HG03095 (cell line): Measurements from ENCODE around the gene CRTC3.

Experiments used
- ATAC-seq: cut with Tn5 transposase; IDR thresholded peaks from one replicate; pipeline ENCODE4 v1.9.1; 2021; ENCODE audit warnings: moderate library complexity; ENCODE audit not compliant: unreplicated experiment

Gene CRTC3

GRCh38 chr15:90591524-90591923 lies 61.8 kb downstream of the CRTC3 start:
- no peak for ATAC-seq

DNA sequence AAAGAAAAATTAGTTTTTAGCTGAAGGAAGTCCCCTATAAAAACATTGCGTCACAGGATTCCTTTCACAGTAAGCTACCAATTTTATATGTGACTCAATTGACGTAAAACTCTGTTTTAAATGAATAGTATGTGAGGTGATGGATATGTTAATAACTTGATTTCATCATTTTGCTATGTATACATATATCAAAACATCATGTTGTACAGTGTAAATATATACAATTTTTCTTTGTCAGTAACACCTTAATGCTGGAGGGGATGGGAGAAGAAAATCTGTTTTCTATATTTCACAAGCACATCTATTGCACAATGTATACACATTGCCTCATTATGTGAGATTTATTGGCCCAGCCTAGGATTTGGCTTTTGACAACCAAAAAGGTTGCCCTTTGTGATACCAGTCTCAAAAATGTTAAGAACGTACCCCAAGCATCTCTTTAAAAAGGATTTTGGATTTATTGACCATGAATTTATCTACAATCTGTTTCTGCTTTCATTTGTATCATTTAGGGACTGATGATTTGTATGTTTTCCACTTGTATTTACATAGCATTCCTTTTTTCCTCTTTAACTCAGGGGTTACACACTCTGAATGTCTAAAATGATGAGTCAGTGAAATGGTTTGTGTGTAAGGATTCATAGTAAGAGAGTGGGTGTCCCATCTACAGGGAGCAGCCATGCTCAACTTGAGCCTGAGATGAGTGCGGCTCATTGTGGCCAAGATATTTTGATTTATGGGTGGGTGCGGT lies 62.6 kb downstream of the CRTC3 start:
- ATAC-seq = no peak

DNA sequence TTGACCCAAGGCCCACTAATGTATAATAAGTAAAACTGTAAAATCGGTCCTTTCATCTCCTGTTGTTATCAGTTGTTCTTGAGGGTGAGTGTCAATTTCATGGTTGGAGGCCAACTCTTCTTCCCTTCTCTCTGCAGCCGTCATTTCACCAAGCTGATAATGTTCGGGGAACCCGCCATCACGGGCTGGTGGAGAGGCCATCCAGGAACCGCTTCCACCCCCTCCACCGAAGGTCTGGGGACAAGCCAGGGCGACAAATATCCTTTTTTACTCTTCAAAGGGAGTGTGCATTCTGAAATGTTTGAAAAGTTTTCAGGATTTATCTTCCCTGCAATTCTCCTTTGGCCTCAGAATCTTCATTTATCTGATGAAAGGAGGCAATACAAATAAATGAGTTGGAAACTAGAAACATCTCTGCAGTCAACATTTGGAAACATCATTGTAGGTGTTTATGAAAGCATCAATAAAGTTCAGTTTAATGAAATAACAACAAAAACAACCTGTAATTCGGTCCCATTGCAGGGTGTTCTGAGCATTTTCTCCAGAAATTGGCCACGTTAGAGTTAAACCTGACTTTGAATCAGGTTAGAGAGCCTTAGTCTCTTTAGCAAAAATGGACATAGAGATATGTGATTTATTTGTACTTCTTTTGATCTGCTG lies 63.9 kb downstream of the CRTC3 start:
- ATAC-seq = no peak

- no peak for ATAC-seq
Observed at GRCh38 chr15:90594301-90594738, 64.6 kb downstream of the CRTC3 start.

- ATAC-seq = no peak
Observed at GRCh38 chr15:90595763-90596155, 66.0 kb downstream of the CRTC3 start.

DNA sequence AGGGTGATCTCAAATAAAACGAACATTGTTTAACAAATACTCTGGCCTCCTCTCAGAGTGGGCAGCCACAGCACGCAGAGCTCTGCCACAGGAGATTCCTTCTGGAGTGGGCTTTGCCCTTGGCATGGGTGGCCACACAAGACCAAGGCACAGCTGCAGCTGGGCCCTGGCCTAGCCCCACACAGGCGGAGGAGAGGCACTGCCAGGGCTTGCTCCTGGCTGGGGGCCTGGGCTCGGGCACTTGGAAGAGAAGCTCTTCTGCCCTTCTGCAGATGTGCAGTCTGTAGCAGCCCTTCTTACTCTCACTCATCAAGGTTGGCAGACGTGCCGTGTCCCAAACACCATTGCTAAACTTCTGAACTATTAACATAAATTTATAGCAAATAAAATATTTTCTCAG lies 67.2 kb downstream of the CRTC3 start:
- no peak for ATAC-seq

- ATAC-seq = peak; percentile 35
Observed at GRCh38 chr15:90597577-90597976, 67.9 kb downstream of the CRTC3 start.

GRCh38 chr15:90598031-90598577 lies 68.4 kb downstream of the CRTC3 start:
- peak; percentile 40 for ATAC-seq

GRCh38 chr15:90598679-90599078 lies 69.0 kb downstream of the CRTC3 start:
- no peak for ATAC-seq

- no peak for ATAC-seq
Observed at GRCh38 chr15:90599116-90599515, 69.4 kb downstream of the CRTC3 start.

GRCh38 chr15:90599644-90600043 lies 69.9 kb downstream of the CRTC3 start:
- no peak for ATAC-seq

DNA sequence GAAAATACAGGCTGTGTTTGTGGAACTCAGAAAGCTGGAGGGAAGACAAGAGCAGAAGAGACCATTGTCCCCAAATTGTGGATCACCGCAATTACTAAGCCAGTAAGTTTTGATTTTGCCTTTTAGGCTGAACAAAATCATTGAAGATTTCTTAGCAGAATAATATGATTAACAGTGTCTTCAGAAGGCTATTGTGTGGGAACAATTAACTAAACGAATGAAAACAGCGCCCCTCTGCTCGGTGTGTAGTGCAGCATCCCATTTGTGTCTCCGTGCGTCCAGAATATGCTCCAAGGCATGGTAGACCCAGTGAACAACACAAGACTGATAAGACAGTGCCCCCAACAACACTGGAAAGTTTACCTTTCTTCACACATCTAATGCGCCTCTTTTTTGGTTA lies 71.2 kb downstream of the CRTC3 start:
- ATAC-seq = no peak

DNA sequence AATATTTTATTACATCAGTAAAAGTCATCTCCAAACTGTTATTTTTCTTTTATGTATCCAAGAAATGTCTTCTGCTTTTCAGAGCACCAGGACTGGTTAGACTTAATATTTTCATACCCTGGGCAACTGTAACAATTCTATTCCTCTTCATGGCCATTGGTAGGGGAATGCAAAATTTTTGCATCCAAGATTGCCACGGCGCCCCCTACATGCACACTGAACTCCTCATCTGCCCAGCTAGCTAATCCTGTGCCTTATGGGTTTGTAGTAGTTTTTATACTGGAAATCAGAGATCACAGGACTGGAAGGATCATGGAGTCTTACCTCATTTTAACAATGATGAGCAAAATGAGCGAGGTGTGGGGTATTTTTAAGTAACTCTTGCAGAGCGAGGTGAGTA lies 74.2 kb downstream of the CRTC3 start:
- ATAC-seq = no peak

GRCh38 chr15:90606641-90607040 lies 76.9 kb downstream of the CRTC3 start:
- no peak for ATAC-seq

DNA sequence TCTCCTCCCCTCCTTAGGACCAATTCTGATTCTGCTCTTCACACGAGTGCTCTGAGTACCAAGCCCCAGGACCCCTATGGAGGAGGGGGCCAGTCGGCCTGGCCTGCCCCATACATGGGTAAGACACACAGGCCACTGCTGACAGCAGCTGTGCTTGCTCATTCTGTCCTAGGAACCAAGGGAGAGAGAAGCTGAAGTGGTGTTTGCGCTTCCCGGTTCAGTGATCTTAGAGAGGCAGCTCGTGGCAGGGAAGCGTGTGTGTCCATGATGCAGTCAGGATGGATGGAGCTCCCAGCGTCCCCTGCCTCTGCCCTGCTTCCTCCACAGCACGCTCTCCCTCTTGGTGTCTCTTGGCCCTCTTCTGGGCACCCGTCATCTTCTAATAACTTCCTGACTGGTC lies 77.6 kb downstream of the CRTC3 start:
- no peak for ATAC-seq

- no peak for ATAC-seq
Observed at GRCh38 chr15:90609242-90610180, 79.8 kb downstream of the CRTC3 start.

DNA sequence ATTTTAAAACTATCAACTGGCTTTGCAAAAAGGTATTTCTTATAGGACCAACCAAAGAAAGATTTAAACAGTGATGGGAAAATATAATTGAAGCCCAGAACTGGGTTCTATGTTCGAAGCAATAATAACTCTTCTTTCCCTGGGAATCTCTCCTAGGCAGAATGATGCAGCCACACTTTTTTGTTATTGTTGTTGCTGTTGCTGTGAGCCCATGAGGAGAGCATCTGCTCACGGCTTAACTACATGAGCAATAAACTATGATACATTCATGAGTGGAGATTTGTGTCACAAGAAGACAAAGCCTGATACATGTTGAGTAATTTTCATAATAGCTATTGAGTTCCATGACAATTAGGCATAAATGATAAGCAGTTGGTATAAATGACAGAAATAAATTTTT lies 80.5 kb downstream of the CRTC3 start:
- no peak for ATAC-seq

DNA sequence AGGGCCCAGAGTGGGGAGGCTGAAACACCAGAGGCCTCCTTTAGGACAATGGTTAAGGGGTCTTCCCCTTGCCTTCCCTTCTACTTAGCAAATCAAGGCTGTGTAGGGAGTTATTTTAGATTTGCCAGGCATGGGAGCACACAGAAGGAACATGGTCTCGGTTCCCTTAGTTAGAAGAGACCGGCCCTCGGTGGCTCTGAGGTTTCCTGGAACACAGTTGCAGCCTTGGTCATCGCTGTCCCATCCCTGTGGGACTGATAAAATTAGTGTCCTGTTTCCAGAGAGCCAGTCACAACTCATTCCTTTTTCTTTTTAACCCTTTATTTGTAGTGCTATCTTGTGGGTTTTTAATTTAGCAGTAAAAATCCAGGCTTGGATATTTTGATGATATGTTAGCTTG lies 81.4 kb downstream of the CRTC3 start:
- no peak for ATAC-seq

DNA sequence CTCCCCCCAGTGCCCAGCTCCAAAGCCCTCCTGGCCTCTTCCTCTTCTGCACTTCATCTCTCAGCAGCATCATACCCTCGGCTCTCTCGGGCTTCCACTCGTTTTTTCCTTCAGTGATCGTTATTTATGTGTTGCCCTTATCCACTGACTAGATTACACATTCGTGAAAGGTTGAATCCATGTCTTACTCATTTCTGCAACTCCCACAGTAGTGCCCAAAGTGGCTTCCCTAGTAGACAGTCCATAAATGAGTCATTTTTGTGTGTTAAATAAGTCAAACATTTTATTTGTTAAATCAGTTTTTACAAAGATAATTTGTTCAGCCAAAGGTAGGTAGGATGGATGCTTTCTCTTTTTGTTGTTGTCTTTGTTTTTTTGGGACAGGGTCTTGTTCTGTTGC lies 87.4 kb downstream of the CRTC3 start:
- no peak for ATAC-seq

- ATAC-seq = no peak
Observed at GRCh38 chr15:90617668-90618097, 88.0 kb downstream of the CRTC3 start.
